Activated CD4-positive, alpha-beta T cell treated with anti-CD3 and anti-CD28 coated beads for 48 hours (primary cell): ENCODE data around the gene FHIT.
"Not testable (repeated sequence)": the region's sequence is repeated elsewhere in the genome, so short reads cannot be mapped to it uniquely, and the experiment has no call there.

Experiments
- DNase-seq: peaks from one replicate; pipeline ENCODE4 v3.0.0-alpha.2; 2020

The FHIT gene

GRCh38 chr3:61110576-61110975 is 140.7 kb downstream of the FHIT start:
- DNase-seq: no peak

- DNase-seq: no peak
These were observed 142.8 kb downstream of the FHIT start for GRCh38 chr3:61108247-61109019.

- DNase-seq: no peak
These were observed 156.6 kb downstream of the FHIT start for GRCh38 chr3:61094608-61095007.

GRCh38 chr3:61093364-61093763 is 157.9 kb downstream of the FHIT start:
- no peak for DNase-seq

GRCh38 chr3:61092870-61093269 is 158.4 kb downstream of the FHIT start:
- DNase-seq: no peak

- DNase-seq: no peak
These were observed 160.7 kb downstream of the FHIT start for GRCh38 chr3:61090389-61091169.

GRCh38 chr3:61087465-61087864 is 163.8 kb downstream of the FHIT start:
- DNase-seq: no peak

- no peak for DNase-seq
These were observed 169.7 kb downstream of the FHIT start for GRCh38 chr3:61081554-61081953.

GRCh38 chr3:61080737-61081445 is 170.4 kb downstream of the FHIT start:
- no peak for DNase-seq

- no peak for DNase-seq
These were observed 173.1 kb downstream of the FHIT start for GRCh38 chr3:61078048-61078752.

- DNase-seq: no peak
These were observed 173.7 kb downstream of the FHIT start for GRCh38 chr3:61077551-61077950.

GRCh38 chr3:61074783-61075182 is 176.5 kb downstream of the FHIT start:
- DNase-seq: no peak

GRCh38 chr3:61073566-61074165 is 177.6 kb downstream of the FHIT start:
- no peak for DNase-seq

GRCh38 chr3:61068084-61068483 is 183.2 kb downstream of the FHIT start:
- DNase-seq: no peak

- DNase-seq: no peak
These were observed 184.5 kb downstream of the FHIT start for GRCh38 chr3:61066800-61067199.

- not testable (repeated sequence) for DNase-seq
These were observed 185.0 kb downstream of the FHIT start for GRCh38 chr3:61066222-61066621.

- no peak for DNase-seq
These were observed 185.7 kb downstream of the FHIT start for GRCh38 chr3:61065451-61066011.

GRCh38 chr3:61061092-61061723 is 190.0 kb downstream of the FHIT start:
- no peak for DNase-seq

- DNase-seq: no peak
These were observed 190.8 kb downstream of the FHIT start for GRCh38 chr3:61060411-61060861.

- DNase-seq: no peak
These were observed 192.4 kb downstream of the FHIT start for GRCh38 chr3:61058836-61059235.

GRCh38 chr3:61057464-61057863 is 193.8 kb downstream of the FHIT start:
- DNase-seq: no peak

GRCh38 chr3:61055447-61055846 is 195.8 kb downstream of the FHIT start:
- no peak for DNase-seq
